GM18508 (cell line): ENCODE results near the gene LAGE3.
"Not testable (repeated sequence)": the region's sequence is repeated elsewhere in the genome, so short reads cannot be mapped to it uniquely, and the experiment has no call there.

Source experiments
- ATAC-seq: cut with Tn5 transposase; IDR thresholded peaks from one replicate; pipeline ENCODE4 v1.9.1; 2021; ENCODE audit warnings: moderate number of reproducible peaks; ENCODE audit not compliant: insufficient read depth, unreplicated experiment

LAGE3 gene

GRCh38 chrX:154502989-154503388 lies 23.9 kb upstream of the LAGE3 start:
- no peak for ATAC-seq

GRCh38 chrX:154502098-154502497 lies 23.0 kb upstream of the LAGE3 start:
- no peak for ATAC-seq

GRCh38 chrX:154501423-154501822 lies 22.3 kb upstream of the LAGE3 start:
- not testable (repeated sequence) for ATAC-seq

DNA sequence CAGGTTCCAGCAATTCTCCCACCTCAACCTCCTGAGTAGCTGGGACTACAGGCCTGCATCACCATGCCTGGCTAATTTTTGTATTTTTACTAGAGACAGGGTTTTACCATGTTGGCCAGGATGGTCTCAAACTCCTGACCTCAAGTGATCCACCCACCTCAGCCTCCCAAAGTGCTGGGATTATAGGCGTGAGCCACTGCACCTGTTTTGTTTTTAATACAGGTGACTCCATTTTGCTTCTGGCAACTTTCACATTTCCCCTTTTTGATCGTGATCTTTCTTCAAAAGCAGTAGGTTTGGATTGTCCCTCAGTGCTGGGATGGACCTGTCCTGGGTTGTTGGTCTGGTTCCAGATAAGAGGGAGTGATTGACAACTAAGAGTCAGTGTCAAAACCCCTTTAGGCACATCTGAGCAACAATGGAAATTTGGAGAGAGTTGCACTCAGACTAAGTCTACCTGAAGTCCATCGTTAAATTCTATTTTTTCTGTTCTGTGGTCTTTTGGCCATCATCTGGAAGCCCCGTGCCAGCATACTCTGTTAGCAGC lies 17.6 kb upstream of the LAGE3 start:
- not testable (repeated sequence) for ATAC-seq

DNA sequence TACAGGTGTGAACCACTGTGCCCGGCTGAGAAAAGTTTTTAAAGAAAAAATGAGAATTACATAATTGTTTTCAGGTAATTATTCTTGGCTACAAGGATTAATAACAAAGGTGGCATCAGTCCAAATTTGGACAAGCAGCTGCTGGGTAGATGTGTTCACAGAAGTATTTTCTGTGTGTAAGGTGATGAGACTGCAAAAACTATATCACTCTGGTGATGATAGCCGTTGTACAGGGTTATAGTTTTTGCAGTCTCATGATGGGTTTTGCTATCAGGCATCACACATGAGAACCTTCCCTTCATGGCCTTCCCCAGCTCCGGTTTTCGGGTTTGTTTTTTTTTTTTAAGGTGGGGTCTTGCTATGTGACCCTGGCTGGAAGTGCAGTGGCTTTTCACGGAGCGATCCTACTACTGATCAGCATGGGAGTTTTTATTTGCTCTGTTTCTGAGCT lies 16.4 kb upstream of the LAGE3 start:
- no peak for ATAC-seq

DNA sequence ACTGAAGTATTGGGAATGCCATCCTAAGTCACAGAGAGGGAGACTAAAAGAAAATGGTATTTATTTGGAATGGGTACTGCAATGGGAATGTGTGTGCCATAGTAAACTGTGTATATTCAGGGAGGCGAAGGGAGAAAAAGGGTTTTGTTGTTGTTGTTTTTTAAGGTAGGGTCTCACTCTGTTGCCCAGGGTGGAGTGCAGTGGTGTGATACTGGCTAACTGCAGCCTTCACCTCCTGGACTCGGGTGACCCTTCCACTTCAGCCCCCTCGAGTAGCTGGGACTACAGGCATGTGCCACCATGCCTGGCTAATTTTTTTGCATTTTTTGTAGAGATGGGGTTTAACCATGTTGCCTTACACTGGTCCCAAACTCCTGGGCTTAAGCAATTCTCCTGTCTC lies 15.6 kb upstream of the LAGE3 start:
- ATAC-seq, result no peak

DNA sequence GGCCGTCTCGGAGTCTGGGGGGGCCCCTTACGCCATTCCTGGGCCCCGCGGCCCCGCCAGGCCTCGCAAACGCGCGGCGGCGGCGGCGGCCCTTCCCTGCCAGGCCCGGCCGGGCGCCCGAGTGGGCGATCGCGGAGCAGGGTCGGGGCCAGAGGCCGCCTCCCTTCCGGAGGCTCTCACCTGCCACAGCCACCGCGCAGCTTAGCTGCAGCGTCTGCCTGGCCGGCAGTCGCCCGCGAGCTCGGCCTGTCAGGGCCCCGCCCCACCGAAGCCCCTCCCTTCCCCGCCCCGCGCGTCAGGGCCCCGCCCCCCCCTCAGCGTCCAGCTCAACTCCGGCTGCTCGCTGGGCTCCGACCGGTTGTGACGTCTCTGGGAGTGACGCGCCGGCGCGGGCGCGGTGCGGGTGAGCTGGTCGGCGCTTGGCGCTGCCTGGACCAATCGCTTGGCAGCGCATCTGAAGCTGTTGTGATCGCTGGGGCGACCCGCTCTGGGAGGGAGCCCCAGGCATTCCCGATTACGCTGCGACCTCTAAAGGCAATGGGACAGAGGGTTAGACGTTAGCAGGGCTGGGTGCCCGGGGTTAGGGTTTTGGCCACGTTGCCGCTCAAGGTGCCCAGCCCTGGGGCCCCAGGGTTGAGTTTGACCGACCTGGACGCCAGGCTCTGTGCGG lies 11.5 kb upstream of the LAGE3 start, which contains the start of gene SLC10A3:
Gene SLC10A3, minus strand, starts transcription at position 216 of the 670 bp plus-strand sequence. CDS start 1,689 bp downstream, outside the sequence.
- ATAC-seq, result no peak

GRCh38 chrX:154490021-154490413 lies 10.9 kb upstream of the LAGE3 start:
- no peak for ATAC-seq

- ATAC-seq, result no peak
Measured at GRCh38 chrX:154489182-154489581, 10.1 kb upstream of the LAGE3 start.

DNA sequence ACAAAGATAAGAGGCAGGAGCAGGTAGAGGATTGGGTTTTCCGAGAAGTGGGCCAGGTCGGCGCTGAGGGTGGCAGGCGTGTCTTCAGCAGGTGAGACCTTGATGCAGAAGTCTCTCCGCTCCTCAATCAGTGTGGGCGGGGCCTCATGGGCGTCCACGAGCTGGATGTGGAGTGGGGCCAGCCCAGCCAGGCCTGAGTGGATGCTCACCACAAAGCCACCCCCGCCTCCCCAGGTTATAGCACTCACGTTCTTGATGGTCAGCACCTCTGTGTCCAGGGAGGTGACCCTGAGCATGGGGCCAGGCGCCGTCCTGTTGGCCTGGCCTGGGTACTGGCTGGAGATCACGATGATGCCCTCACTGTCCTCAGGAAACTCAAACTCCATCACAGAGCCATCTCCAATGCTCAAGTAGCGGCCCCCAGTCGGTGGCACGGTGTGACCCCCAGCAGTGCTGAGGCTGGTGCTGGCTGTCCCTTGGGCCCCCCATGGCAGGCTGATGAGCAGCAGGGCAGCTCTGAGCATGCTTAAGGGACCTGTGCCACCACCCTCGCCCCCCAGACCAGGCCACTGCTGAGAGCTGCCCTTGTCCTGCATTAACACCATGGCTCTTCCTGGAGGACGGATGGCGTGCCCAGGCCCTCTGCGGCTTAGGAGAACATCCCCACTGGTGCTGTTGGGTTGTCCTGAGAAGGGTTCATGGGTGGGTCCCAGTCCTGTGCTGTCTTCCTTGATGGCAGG lies 9.4 kb upstream of the LAGE3 start:
- ATAC-seq, result no peak

DNA sequence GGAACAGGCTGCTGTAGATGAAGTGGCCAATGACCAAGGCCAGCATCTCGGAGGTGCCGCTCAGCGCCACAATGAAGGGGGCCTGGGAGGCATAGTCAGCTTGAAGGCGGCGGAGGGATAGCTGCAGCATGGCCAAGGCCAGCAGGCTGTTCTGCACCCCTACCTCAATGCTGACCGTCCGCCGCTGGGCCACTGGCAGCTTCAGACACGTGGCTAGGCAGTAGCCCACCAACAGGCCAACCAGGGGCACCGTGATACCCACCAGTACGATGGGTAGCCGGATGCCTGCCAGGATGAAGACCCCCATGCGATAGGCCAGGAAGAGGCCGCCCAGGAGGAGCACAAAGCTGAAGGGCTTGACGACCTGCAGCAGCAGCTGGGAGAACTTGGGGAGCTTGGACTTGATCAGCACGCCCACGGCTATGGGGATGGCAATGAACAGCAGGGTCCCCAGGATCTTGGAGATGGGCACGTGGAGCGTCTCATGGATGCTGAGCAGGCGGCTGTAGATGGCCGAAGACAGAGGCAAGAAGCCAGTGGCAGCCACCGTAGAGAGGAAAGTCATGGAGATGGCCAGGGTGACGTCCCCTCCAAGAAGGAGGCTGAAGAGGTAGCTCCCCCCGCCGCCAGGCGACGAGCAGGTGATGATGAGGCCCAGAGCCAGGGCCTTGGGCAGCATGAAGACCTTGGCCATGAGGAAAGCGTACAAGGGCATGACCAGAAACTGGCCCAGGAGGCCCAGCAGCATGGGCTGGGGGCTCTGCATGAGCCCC lies 8.6 kb upstream of the LAGE3 start:
- no peak for ATAC-seq

DNA sequence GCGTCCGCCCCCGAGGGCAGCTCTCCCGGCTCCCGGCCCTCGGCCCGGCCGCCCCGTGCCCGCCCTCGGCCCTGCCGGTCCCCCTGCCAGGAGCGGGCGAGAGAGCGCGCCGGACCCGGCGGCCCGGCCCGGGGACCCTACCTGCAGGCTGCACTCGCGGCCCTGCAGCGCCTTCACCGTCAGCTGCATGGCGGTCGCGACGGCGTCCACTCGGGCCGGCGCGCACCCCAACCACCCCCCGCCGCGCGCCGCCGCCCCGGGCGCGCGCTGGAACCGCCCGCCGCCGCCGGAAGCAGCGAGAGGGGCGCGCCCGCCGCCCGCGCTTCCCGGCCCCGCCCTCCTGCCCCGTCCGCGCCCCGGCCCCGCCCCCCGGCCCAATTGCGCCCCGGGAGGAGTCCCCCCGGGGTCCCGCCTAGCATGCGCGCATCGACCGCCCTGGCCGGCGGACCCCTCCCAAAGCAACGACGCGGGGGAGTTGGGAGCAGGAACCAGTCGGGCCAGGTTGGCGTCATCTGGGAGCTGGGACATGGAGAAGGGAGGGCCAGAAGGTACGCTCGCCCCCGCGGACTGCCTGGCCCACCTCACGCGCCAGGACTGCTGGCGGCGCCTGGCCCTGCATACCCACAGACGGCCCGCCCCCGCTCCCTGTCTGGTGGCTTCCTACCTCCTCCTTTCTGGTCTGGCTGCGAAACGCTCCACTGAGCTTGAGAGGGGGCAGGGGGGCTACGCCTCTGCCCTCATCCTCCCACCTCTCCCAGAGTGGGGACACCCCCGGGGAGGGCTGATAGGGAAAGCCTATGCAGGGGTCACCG lies 7.5 kb upstream of the LAGE3 start, which contains the start of gene UBL4A:
Gene UBL4A, minus strand, starts transcription at position 220 of the 812 bp plus-strand sequence. Its CDS starts 31 bp downstream, at position 189.
- ATAC-seq, result no peak

GRCh38 chrX:154486052-154486395 lies 6.9 kb upstream of the LAGE3 start:
- no peak for ATAC-seq

GRCh38 chrX:154485150-154486051 lies 6.3 kb upstream of the LAGE3 start:
- no peak for ATAC-seq

GRCh38 chrX:154484255-154485149 lies 5.4 kb upstream of the LAGE3 start:
- ATAC-seq, result no peak

- no peak for ATAC-seq
Measured at GRCh38 chrX:154483325-154483724, 4.2 kb upstream of the LAGE3 start.

- no peak for ATAC-seq
Measured at GRCh38 chrX:154482786-154483185, 3.7 kb upstream of the LAGE3 start.
